Femur (tissue), 1 donor: ENCODE results near the gene NAALAD2.
"Not testable (repeated sequence)": the region's sequence is repeated elsewhere in the genome, so short reads cannot be mapped to it uniquely, and the experiment has no call there.

ENCODE experiments used
- DNase-seq: peaks from one replicate; pipeline ENCODE4 v3.0.0-alpha.2; 2017

Gene NAALAD2

GRCh38 chr11:90192869-90193582, 58.6 kb downstream of the NAALAD2 start:
- DNase-seq = no peak

GRCh38 chr11:90197377-90197776, 62.9 kb downstream of the NAALAD2 start:
- DNase-seq = no peak

GRCh38 chr11:90202342-90202741, 67.9 kb downstream of the NAALAD2 start:
- no peak for DNase-seq

- no peak for DNase-seq
Measured at GRCh38 chr11:90204407-90204806, 69.9 kb downstream of the NAALAD2 start.

GRCh38 chr11:90204832-90205646, 70.6 kb downstream of the NAALAD2 start:
- no peak for DNase-seq

GRCh38 chr11:90207992-90208391, 73.5 kb downstream of the NAALAD2 start:
- DNase-seq = not testable (repeated sequence)

GRCh38 chr11:90208857-90209256, 74.4 kb downstream of the NAALAD2 start:
- DNase-seq = no peak

GRCh38 chr11:90213322-90213721, 78.9 kb downstream of the NAALAD2 start:
- no peak for DNase-seq

- DNase-seq = no peak
Measured at GRCh38 chr11:90216611-90217010, 82.1 kb downstream of the NAALAD2 start.

GRCh38 chr11:90218606-90219005, 84.1 kb downstream of the NAALAD2 start:
- DNase-seq = no peak

- no peak for DNase-seq
Measured at GRCh38 chr11:90219438-90219837, 85.0 kb downstream of the NAALAD2 start.

GRCh38 chr11:90220391-90220790, 85.9 kb downstream of the NAALAD2 start:
- no peak for DNase-seq

- DNase-seq = no peak
Measured at GRCh38 chr11:90221803-90222458, 87.5 kb downstream of the NAALAD2 start.

GRCh38 chr11:90222459-90223247, 88.2 kb downstream of the NAALAD2 start, which contains the start of gene CHORDC1:
TSS of gene CHORDC1 (minus strand) at chr11:90223049. CDS start at chr11:90222954, 95 bp downstream.
- peak; percentile 94 for DNase-seq

- no peak for DNase-seq
Measured at GRCh38 chr11:90223248-90223585, 88.8 kb downstream of the NAALAD2 start.

GRCh38 chr11:90228056-90228455, 93.6 kb downstream of the NAALAD2 start:
- DNase-seq = no peak

- no peak for DNase-seq
Measured at GRCh38 chr11:90229791-90230190, 95.3 kb downstream of the NAALAD2 start.

- no peak for DNase-seq
Measured at GRCh38 chr11:90234977-90235376, 100.5 kb downstream of the NAALAD2 start.

GRCh38 chr11:90235526-90235925, 101.1 kb downstream of the NAALAD2 start:
- DNase-seq = no peak

GRCh38 chr11:90237004-90237403, 102.5 kb downstream of the NAALAD2 start:
- no peak for DNase-seq

GRCh38 chr11:90239967-90240636, 105.6 kb downstream of the NAALAD2 start:
- not testable (repeated sequence) for DNase-seq

GRCh38 chr11:90241414-90241813, 107.0 kb downstream of the NAALAD2 start:
- DNase-seq = no peak
